GM12878 (cell line): Measurements from ENCODE around the gene BICC1. TPM values are rescaled to one million over a fixed set of nuclear protein-coding genes. Genes with fewer than 3 reads are reported as not detected.

Experiments used
- ATAC-seq: fragments of 200-7000 bp; cut with Tn5 transposase; 3 replicates; pipeline ENCODE4 v1.9.1; 2020; ENCODE audit warnings: mild to moderate bottlenecking, moderate library complexity
- BruUV-seq: library from RNA; stranded (reverse); fragments of 400-500 nt; replicated peaks from 2 replicates; lab custom pipeline; 2021; lab: Mats Ljungman, UMichigan
- CTCF ChIA-PET: fragments of 300-600 bp; sonication (Branson Sonifier 250); formaldehyde crosslinking; extraction: SDS; loops from one replicate; lab custom pipeline; 2021; ENCODE audit warnings: inconsistent platforms; lab: Yijun Ruan, JAX
- POLR2A ChIA-PET: fragments of 350-600 bp; formaldehyde crosslinking; extraction: SDS; loops from one replicate; lab custom pipeline; 2021; ENCODE audit warnings: inconsistent platforms; lab: Charles Lee
- RAD21 ChIA-PET: fragments of 300-600 bp; sonication (Branson Sonifier 250); formaldehyde crosslinking; loops from one replicate; lab custom pipeline; 2023; ENCODE audit warnings: antibody characterized with exemption; ENCODE audit not compliant: unreplicated experiment; lab: Charles Lee
- SMC1A ChIA-PET: fragments of 300-600 bp; sonication (Branson Sonifier 250); formaldehyde crosslinking; loops from one replicate; lab custom pipeline; 2023; ENCODE audit not compliant: unreplicated experiment, uncharacterized antibody; lab: Charles Lee
- DNase-seq: peaks from one replicate; pipeline ENCODE4 v3.0.0-alpha.2; 2011; ENCODE audit warnings: low read depth, low spot score
- FAIRE-seq: peaks from 3 replicates; lab custom pipeline; 2011; peaks lifted over from hg19 to GRCh38; lab: Jason Lieb, UNC
- H2AFZ ChIP-seq: 2 replicates; pipeline ENCODE4 v1.6.0; 2011; ENCODE audit warnings: low read depth, low read length, control low read depth; ENCODE audit not compliant: control insufficient read depth
- H3K27ac ChIP-seq: 2 replicates; pipeline ENCODE4 v1.5.1; 2011; ENCODE audit warnings: control low read depth; ENCODE audit not compliant: control insufficient read depth, insufficient read depth
- H3K27me3 ChIP-seq, 2 experiments: replicated peaks in 1 of 2; 2 replicates each; pipeline versions ENCODE4 v1.6.0 to v1.6.1; 2011; ENCODE audit warnings: low read length in 1 of 2; ENCODE audit not compliant: control insufficient read depth in 2 of 2, insufficient read depth in 2 of 2
- H3K36me3 ChIP-seq, 2 experiments: 2 replicates each; pipeline ENCODE4 v1.5.1; 2011; ENCODE audit warnings: low read length in 1 of 2; ENCODE audit not compliant: control insufficient read depth in 2 of 2, insufficient read depth in 2 of 2
- H3K4me1 ChIP-seq: 2 replicates; pipeline ENCODE4 v1.6.1; 2011; ENCODE audit warnings: mild to moderate bottlenecking, low read length, moderate library complexity, mixed read lengths; ENCODE audit not compliant: control insufficient read depth, insufficient read depth
- H3K4me2 ChIP-seq: 2 replicates; pipeline ENCODE4 v1.6.0; 2011; ENCODE audit warnings: control low read depth; ENCODE audit not compliant: control insufficient read depth, insufficient read depth
- H3K4me3 ChIP-seq: fragments of 200-600 bp; sonication (generic); 2 replicates; pipeline ENCODE4 v1.5.1; 2016
- H3K79me2 ChIP-seq: 2 replicates; pipeline ENCODE4 v1.6.0; 2011; ENCODE audit warnings: low read length; ENCODE audit not compliant: control insufficient read depth, insufficient read depth
- H3K9ac ChIP-seq: 2 replicates; pipeline ENCODE4 v1.8.0; 2011; ENCODE audit warnings: low read length, control low read depth, mixed read lengths; ENCODE audit not compliant: control insufficient read depth, insufficient read depth
- H3K9me3 ChIP-seq: replicated peaks from 3 replicates; pipeline ENCODE4 v1.5.1; 2011; ENCODE audit warnings: mild to moderate bottlenecking, low read length; ENCODE audit not compliant: control insufficient read depth, insufficient read depth
- H4K20me1 ChIP-seq: 2 replicates; pipeline ENCODE4 v1.6.0; 2011; ENCODE audit not compliant: control insufficient read depth, insufficient read depth
- EED ChIP-seq: sonication (generic); IDR thresholded peaks from 2 replicates; pipeline ENCODE4 v1.6.1; 2016; ENCODE audit warnings: antibody characterized with exemption, low read depth
- EGR1 ChIP-seq, 2 experiments: IDR thresholded peaks; 1 replicate in 1 of 2; 2 replicates in 1 of 2; pipeline ENCODE4 v1.6.1; 2011 to 2012; ENCODE audit warnings: low read depth in 2 of 2, low read length in 2 of 2, borderline replicate concordance in 1 of 2, mild to moderate bottlenecking in 1 of 2, moderate library complexity in 1 of 2
- EP300 ChIP-seq, 2 experiments: fragments of 150-350 bp in 1 of 2; IDR thresholded peaks; 2 replicates each; pipeline ENCODE4 v1.6.1; 2011 to 2012; ENCODE audit warnings: low read depth in 2 of 2, low read length in 2 of 2, borderline replicate concordance in 1 of 2, improper control_type of control experiment in 1 of 2, inconsistent platforms in 1 of 2; ENCODE audit not compliant: control insufficient read depth in 1 of 2
- ETV6 ChIP-seq, 2 experiments: fragments of 450-650 bp in 1 of 2; IDR thresholded peaks in 1 of 2; conservative IDR thresholded peaks in 1 of 2; 2 replicates each; pipeline ENCODE4 v1.6.1; 2014; ENCODE audit warnings: antibody characterized with exemption in 1 of 2, borderline replicate concordance in 1 of 2, low read depth in 1 of 2, mild to moderate bottlenecking in 1 of 2, moderate library complexity in 1 of 2
- FOS ChIP-seq: IDR thresholded peaks from 3 replicates; pipeline ENCODE4 v1.6.1; 2011; ENCODE audit warnings: borderline replicate concordance; ENCODE audit not compliant: insufficient read length; ENCODE audit errors: extremely low read depth
- FOXM1 ChIP-seq: IDR thresholded peaks from 2 replicates; pipeline ENCODE4 v1.6.1; 2012; ENCODE audit warnings: low read depth, mild to moderate bottlenecking, inconsistent platforms, low read length, moderate library complexity
- HDAC6 ChIP-seq: fragments of 200-600 bp; sonication (generic); IDR thresholded peaks from one replicate; pipeline ENCODE4 v1.8.0; 2017; ENCODE audit warnings: antibody characterized with exemption; ENCODE audit not compliant: unreplicated experiment
- JUNB ChIP-seq: IDR thresholded peaks from 2 replicates; pipeline ENCODE4 v1.6.1; 2016; ENCODE audit warnings: antibody characterized with exemption, mild to moderate bottlenecking
- MTA3 ChIP-seq: IDR thresholded peaks from 2 replicates; pipeline ENCODE4 v1.6.1; 2012; ENCODE audit warnings: low read length, inconsistent platforms, borderline replicate concordance
- PAX8 ChIP-seq: fragments of 450-650 bp; IDR thresholded peaks from 2 replicates; pipeline ENCODE4 v1.6.1; 2017; ENCODE audit warnings: mild to moderate bottlenecking, moderate library complexity
- POU2F2 ChIP-seq: IDR thresholded peaks from 3 replicates; pipeline ENCODE4 v1.6.1; 2011; ENCODE audit warnings: low read depth, mild to moderate bottlenecking, low read length, borderline replicate concordance
- RUNX3 ChIP-seq: IDR thresholded peaks from 2 replicates; pipeline ENCODE4 v1.6.1; 2012; ENCODE audit warnings: low read length, inconsistent platforms
- SPI1 ChIP-seq: IDR thresholded peaks from 2 replicates; pipeline ENCODE4 v1.6.1; 2011; ENCODE audit warnings: low read depth, mild to moderate bottlenecking, low read length, moderate library complexity, borderline replicate concordance; ENCODE audit not compliant: insufficient read depth
- TARDBP ChIP-seq: IDR thresholded peaks from 2 replicates; pipeline ENCODE4 v1.6.1; 2016; ENCODE audit warnings: borderline replicate concordance
- ZBED1 ChIP-seq: IDR thresholded peaks from 2 replicates; pipeline ENCODE4 v1.6.1; 2016; ENCODE audit warnings: borderline replicate concordance
- ZNF207 ChIP-seq: fragments of 450-650 bp; IDR thresholded peaks from 2 replicates; pipeline ENCODE4 v1.6.1; 2014; ENCODE audit warnings: antibody characterized with exemption, mild to moderate bottlenecking, borderline replicate concordance
- WGBS: methylation state at CpG from one replicate; pipeline ENCODE4 v1.1.6; 2016; ENCODE audit warnings: low lambda C conversion rate; ENCODE audit not compliant: insufficient replicate concordance, insufficient coverage; ENCODE audit errors: missing lambda C conversion rate; 5-methylcytosine and 5-hydroxymethylcytosine counted together
- in situ Hi-C: fragments of 300-500 bp; cut with MboI; formaldehyde crosslinking; loops from 9 replicates; pipeline ENCODE4 v1.14.3; 2018; ENCODE audit warnings: mixed read lengths
- intact Hi-C: fragments of 100-400 bp; cut with micrococcal nuclease; formaldehyde crosslinking; loops from one replicate; pipeline ENCODE4 v1.14.2; 2022; ENCODE audit not compliant: unreplicated experiment
- polyA plus RNA-seq, 11 experiments: library from polyadenylated mRNA; depleted of rRNA in 4 of 11; unstranded in 6 of 11; stranded (reverse) in 5 of 11; fragments of >200 nt; fragmentation: Nextera tagmentation in 4 of 11; fragmentation: Illumina TruSeq in 1 of 11; extraction: Ambion mirVana in 4 of 11; extraction: Trizol in 1 of 11; gene quantifications; 1 replicate in 1 of 11; 2 replicates in 10 of 11; pipeline versions ENCODE4 v1.2.1 to v1.2.3, GENCODE V29; 2011 to 2016; ENCODE audit warnings: inconsistent platforms in 2 of 11, missing spikeins in 2 of 11, low read depth in 1 of 11
- total RNA-seq, 4 experiments: library from RNA; depleted of rRNA in 3 of 4; stranded (reverse); fragments of >200 nt in 3 of 4; fragmentation: Illumina TruSeq in 1 of 4; extraction: Trizol in 1 of 4; gene quantifications; 2 replicates each; pipeline versions ENCODE4 v1.2.1 to v1.2.3, GENCODE V29; 2013 to 2021

The BICC1 gene
- total and polyA plus RNA-seq, 10 of the 15 experiments (the other 5 are each of a cell fraction or from before 2014, with no cell fraction given), result 0.01 to 0.10 (median 0.04) TPM; not detected in 5

GRCh38 chr10:58840840-58841435 lies 328.3 kb downstream of the BICC1 start:
- ChIA-PET CTCF (no interaction called here), SMC1A (no interaction called here), POLR2A (no interaction called here), RAD21 (no interaction called here)
- Histone ChIP-seq H3K36me3 (no peaks in the 10 kb centered on the region), H2AFZ (no peak overlapping the region), H3K4me3 (no peak overlapping the region), H3K27me3 (no peaks in the 10 kb centered on the region), H3K4me1 (no peaks in the 10 kb centered on the region), H3K4me2 (no peak overlapping the region), H3K9me3 (no peaks in the 10 kb centered on the region), H3K79me2 (no peaks in the 10 kb centered on the region), H4K20me1 (no peaks in the 10 kb centered on the region), H3K9ac (no peak overlapping the region), H3K27ac (no peak overlapping the region)
- DNase-seq, result no peak
- no peak for ATAC-seq
- in situ Hi-C loops, result no loop called here
- TF ChIP-seq RUNX3 (no peak), HDAC6 (no peak), POU2F2 (no peak), TARDBP (no peak), ZBED1 (no peak), EED (no peak), SPI1 (no peak), PAX8 (no peak)
- intact Hi-C loops, result no loop called here
- BruUV-seq, result no TSS peak
- 6% methylated on average over 1 of the region's 1 CpG for WGBS
- FAIRE-seq, result no peak

- H3K27ac ChIP-seq, result no peak overlapping the region
- H3K79me2 ChIP-seq, result no peaks in the 10 kb centered on the region
- SMC1A ChIA-PET, result no interaction called here
- TF ChIP-seq FOS (no peak), MTA3 (no peak), ETV6 (conservative IDR thresholded peaks at IDR 0.05 in 1 of 2, IDR thresholded peaks at IDR 0.05 in 1 of 2; ENCODE audit: borderline replicate concordance in 1 of 2, low read depth in 1 of 2) (no peak), EP300 (IDR thresholded peaks at IDR 0.05; ENCODE audit: borderline replicate concordance in 1 of 2, control insufficient read depth in 1 of 2, low read depth in 2 of 2, low read length in 2 of 2) (no peak), JUNB (no peak), TARDBP (no peak), EGR1 (IDR thresholded peaks at IDR 0.05; ENCODE audit: borderline replicate concordance in 1 of 2, low read depth in 2 of 2, low read length in 2 of 2) (no peak), ZNF207 (no peak), FOXM1 (no peak)
Measured at GRCh38 chr10:58842860-58843376, 330.2 kb downstream of the BICC1 start.

More at GRCh38 chr10:58842860-58843376, 330.2 kb downstream of the BICC1 start:
- POLR2A ChIA-PET, result no interaction called here
- ATAC-seq (no peak), DNase-seq (no peak), FAIRE-seq (no peak)
- Histone ChIP-seq H3K4me2 (no peak overlapping the region), H3K9me3 (no peaks in the 10 kb centered on the region), H3K27me3 (no peaks in the 10 kb centered on the region; a peak in 1 of 4 replicates), H2AFZ (no peak overlapping the region), H4K20me1 (no peaks in the 10 kb centered on the region), H3K4me3 (no peak overlapping the region), H3K36me3 (no peaks in the 10 kb centered on the region), H3K4me1 (no peaks in the 10 kb centered on the region), H3K9ac (no peak overlapping the region)
- intact Hi-C loops (no loop called here), in situ Hi-C loops (no loop called here)
- 21% methylated on average over 4 of the region's 4 CpGs for WGBS
- CTCF ChIA-PET, result no interaction called here
- RAD21 ChIA-PET, result no interaction called here
- no TSS peak for BruUV-seq
